Measurements from ENCODE around the gene MTARC1.

The MTARC1 gene

GRCh38 chr1:220785166-220786056 lies 1.3 kb upstream of the MTARC1 start:
- no peak overlapping the region for H3K27ac ChIP-seq (ENCODE audit: insufficient read depth, low read length, poor library complexity, severe bottlenecking)

GRCh38 chr1:220786057-220786336 lies 716 bp upstream of the MTARC1 start:
- Histone ChIP-seq H3K27me3 (replicated peaks; ENCODE audit: control insufficient read depth, insufficient read depth, low read length, poor library complexity, severe bottlenecking) (peaks cover 7% of the 10 kb centered on the region), H3K4me3 (ENCODE audit: insufficient read depth, low read depth, low read length, poor library complexity, severe bottlenecking) (no peak overlapping the region), H3K36me3 (ENCODE audit: control insufficient read depth, insufficient read depth, low read length) (no peaks in the 10 kb centered on the region), H3K4me1 (ENCODE audit: control insufficient read depth, insufficient read depth, low read length, poor library complexity, severe bottlenecking) (no peaks in the 10 kb centered on the region), H3K9me3 (ENCODE audit: control insufficient read depth, low read length) (no peaks in the 10 kb centered on the region), H3K27ac (ENCODE audit: insufficient read depth, low read length, poor library complexity, severe bottlenecking) (no peak overlapping the region)
- no peak for DNase-seq

More at GRCh38 chr1:220785166-220786056, 1.3 kb upstream of the MTARC1 start:
- Histone ChIP-seq H3K4me1 (ENCODE audit: control insufficient read depth, insufficient read depth, low read length, poor library complexity, severe bottlenecking) (no peaks in the 10 kb centered on the region), H3K27me3 (replicated peaks; ENCODE audit: control insufficient read depth, insufficient read depth, low read length, poor library complexity, severe bottlenecking) (peaks cover 7% of the 10 kb centered on the region), H3K4me3 (ENCODE audit: insufficient read depth, low read depth, low read length, poor library complexity, severe bottlenecking) (no peak overlapping the region), H3K36me3 (ENCODE audit: control insufficient read depth, insufficient read depth, low read length) (no peaks in the 10 kb centered on the region), H3K9me3 (ENCODE audit: control insufficient read depth, low read length) (no peaks in the 10 kb centered on the region)
- no peak for DNase-seq

- no peaks in the 10 kb centered on the region for H3K4me1 ChIP-seq (ENCODE audit: control insufficient read depth, insufficient read depth, low read length, poor library complexity, severe bottlenecking)
- H3K27ac ChIP-seq (ENCODE audit: insufficient read depth, low read length, poor library complexity, severe bottlenecking): no peak overlapping the region
- no peak overlapping the region for H3K4me3 ChIP-seq (ENCODE audit: insufficient read depth, low read depth, low read length, poor library complexity, severe bottlenecking)
- no peaks in the 10 kb centered on the region for H3K9me3 ChIP-seq (ENCODE audit: control insufficient read depth, low read length)
- peaks cover 7% of the 10 kb centered on the region for H3K27me3 ChIP-seq (replicated peaks; ENCODE audit: control insufficient read depth, insufficient read depth, low read length, poor library complexity, severe bottlenecking)
- no peak for DNase-seq
- H3K36me3 ChIP-seq (ENCODE audit: control insufficient read depth, insufficient read depth, low read length): no peaks in the 10 kb centered on the region
These were observed 431 bp downstream of the MTARC1 start for GRCh38 chr1:220787069-220787619.

- peaks cover 7% of the 10 kb centered on the region for H3K27me3 ChIP-seq (replicated peaks; ENCODE audit: control insufficient read depth, insufficient read depth, low read length, poor library complexity, severe bottlenecking)
- H3K27ac ChIP-seq (ENCODE audit: insufficient read depth, low read length, poor library complexity, severe bottlenecking): no peak overlapping the region
- no peak for DNase-seq
- no peaks in the 10 kb centered on the region for H3K36me3 ChIP-seq (ENCODE audit: control insufficient read depth, insufficient read depth, low read length)
- H3K4me1 ChIP-seq (ENCODE audit: control insufficient read depth, insufficient read depth, low read length, poor library complexity, severe bottlenecking): no peaks in the 10 kb centered on the region
- no peaks in the 10 kb centered on the region for H3K9me3 ChIP-seq (ENCODE audit: control insufficient read depth, low read length)
- no peak overlapping the region for H3K4me3 ChIP-seq (ENCODE audit: insufficient read depth, low read depth, low read length, poor library complexity, severe bottlenecking)
These were observed 2.2 kb downstream of the MTARC1 start for GRCh38 chr1:220788900-220789299.

GRCh38 chr1:220789532-220790147 lies 2.9 kb downstream of the MTARC1 start:
- Histone ChIP-seq H3K4me1 (ENCODE audit: control insufficient read depth, insufficient read depth, low read length, poor library complexity, severe bottlenecking) (no peaks in the 10 kb centered on the region), H3K27me3 (replicated peaks; ENCODE audit: control insufficient read depth, insufficient read depth, low read length, poor library complexity, severe bottlenecking) (peaks cover 7% of the 10 kb centered on the region), H3K36me3 (ENCODE audit: control insufficient read depth, insufficient read depth, low read length) (no peaks in the 10 kb centered on the region), H3K27ac (ENCODE audit: insufficient read depth, low read length, poor library complexity, severe bottlenecking) (no peak overlapping the region), H3K4me3 (ENCODE audit: insufficient read depth, low read depth, low read length, poor library complexity, severe bottlenecking) (no peak overlapping the region), H3K9me3 (ENCODE audit: control insufficient read depth, low read length) (no peaks in the 10 kb centered on the region)
- no peak for DNase-seq

GRCh38 chr1:220791285-220791684 lies 4.6 kb downstream of the MTARC1 start:
- Histone ChIP-seq H3K36me3 (ENCODE audit: control insufficient read depth, insufficient read depth, low read length) (no peaks in the 10 kb centered on the region), H3K9me3 (ENCODE audit: control insufficient read depth, low read length) (no peaks in the 10 kb centered on the region), H3K4me1 (ENCODE audit: control insufficient read depth, insufficient read depth, low read length, poor library complexity, severe bottlenecking) (no peaks in the 10 kb centered on the region), H3K27me3 (replicated peaks; ENCODE audit: control insufficient read depth, insufficient read depth, low read length, poor library complexity, severe bottlenecking) (peaks cover 5% of the 10 kb centered on the region), H3K4me3 (ENCODE audit: insufficient read depth, low read depth, low read length, poor library complexity, severe bottlenecking) (no peak overlapping the region), H3K27ac (ENCODE audit: insufficient read depth, low read length, poor library complexity, severe bottlenecking) (no peak overlapping the region)
- DNase-seq: no peak

- Histone ChIP-seq H3K27me3 (replicated peaks; ENCODE audit: control insufficient read depth, insufficient read depth, low read length, poor library complexity, severe bottlenecking) (no peaks in the 10 kb centered on the region), H3K9me3 (ENCODE audit: control insufficient read depth, low read length) (no peaks in the 10 kb centered on the region), H3K4me1 (ENCODE audit: control insufficient read depth, insufficient read depth, low read length, poor library complexity, severe bottlenecking) (no peaks in the 10 kb centered on the region), H3K4me3 (ENCODE audit: insufficient read depth, low read depth, low read length, poor library complexity, severe bottlenecking) (no peak overlapping the region), H3K36me3 (ENCODE audit: control insufficient read depth, insufficient read depth, low read length) (no peaks in the 10 kb centered on the region), H3K27ac (ENCODE audit: insufficient read depth, low read length, poor library complexity, severe bottlenecking) (no peak overlapping the region)
- no peak for DNase-seq
These were observed 5.2 kb downstream of the MTARC1 start for GRCh38 chr1:220791956-220792355.

- H3K4me1 ChIP-seq (ENCODE audit: control insufficient read depth, insufficient read depth, low read length, poor library complexity, severe bottlenecking): no peaks in the 10 kb centered on the region
- H3K36me3 ChIP-seq (ENCODE audit: control insufficient read depth, insufficient read depth, low read length): no peaks in the 10 kb centered on the region
- H3K27me3 ChIP-seq (replicated peaks; ENCODE audit: control insufficient read depth, insufficient read depth, low read length, poor library complexity, severe bottlenecking): no peaks in the 10 kb centered on the region
- no peak overlapping the region for H3K27ac ChIP-seq (ENCODE audit: insufficient read depth, low read length, poor library complexity, severe bottlenecking)
- DNase-seq: no peak
- H3K9me3 ChIP-seq (ENCODE audit: control insufficient read depth, low read length): no peaks in the 10 kb centered on the region
- H3K4me3 ChIP-seq (ENCODE audit: insufficient read depth, low read depth, low read length, poor library complexity, severe bottlenecking): no peak overlapping the region
These were observed 9.8 kb downstream of the MTARC1 start for GRCh38 chr1:220796530-220796929.

GRCh38 chr1:220797044-220797443 lies 10.3 kb downstream of the MTARC1 start:
- no peaks in the 10 kb centered on the region for H3K36me3 ChIP-seq (ENCODE audit: control insufficient read depth, insufficient read depth, low read length)
- H3K9me3 ChIP-seq (ENCODE audit: control insufficient read depth, low read length): no peaks in the 10 kb centered on the region
- no peak for DNase-seq
- H3K4me1 ChIP-seq (ENCODE audit: control insufficient read depth, insufficient read depth, low read length, poor library complexity, severe bottlenecking): no peaks in the 10 kb centered on the region
- H3K27me3 ChIP-seq (replicated peaks; ENCODE audit: control insufficient read depth, insufficient read depth, low read length, poor library complexity, severe bottlenecking): no peaks in the 10 kb centered on the region
- no peak overlapping the region for H3K4me3 ChIP-seq (ENCODE audit: insufficient read depth, low read depth, low read length, poor library complexity, severe bottlenecking)
- no peak overlapping the region for H3K27ac ChIP-seq (ENCODE audit: insufficient read depth, low read length, poor library complexity, severe bottlenecking)

- Histone ChIP-seq H3K27ac (ENCODE audit: insufficient read depth, low read length, poor library complexity, severe bottlenecking) (no peak overlapping the region), H3K4me3 (ENCODE audit: insufficient read depth, low read depth, low read length, poor library complexity, severe bottlenecking) (no peak overlapping the region), H3K36me3 (ENCODE audit: control insufficient read depth, insufficient read depth, low read length) (no peaks in the 10 kb centered on the region), H3K4me1 (ENCODE audit: control insufficient read depth, insufficient read depth, low read length, poor library complexity, severe bottlenecking) (no peaks in the 10 kb centered on the region), H3K9me3 (ENCODE audit: control insufficient read depth, low read length) (no peaks in the 10 kb centered on the region), H3K27me3 (replicated peaks; ENCODE audit: control insufficient read depth, insufficient read depth, low read length, poor library complexity, severe bottlenecking) (no peaks in the 10 kb centered on the region)
- DNase-seq: no peak
These were observed 10.8 kb downstream of the MTARC1 start for GRCh38 chr1:220797553-220797952.

Data from effector memory CD4-positive, alpha-beta T cell (primary cell).